GM12878 (cell line): Measurements from ENCODE around the gene SRXN1. TPM values are rescaled to one million over a fixed set of nuclear protein-coding genes. Genes with fewer than 3 reads are reported as not detected.

ENCODE experiments used
- ATAC-seq: fragments of 200-7000 bp; cut with Tn5 transposase; 3 replicates; pipeline ENCODE4 v1.9.1; 2020; ENCODE audit warnings: mild to moderate bottlenecking, moderate library complexity
- BruUV-seq: library from RNA; stranded (reverse); fragments of 400-500 nt; replicated peaks from 2 replicates; lab custom pipeline; 2021; lab: Mats Ljungman, UMichigan
- CTCF ChIA-PET: fragments of 300-600 bp; sonication (Branson Sonifier 250); formaldehyde crosslinking; extraction: SDS; loops from one replicate; lab custom pipeline; 2021; ENCODE audit warnings: inconsistent platforms; lab: Yijun Ruan, JAX
- POLR2A ChIA-PET: fragments of 350-600 bp; formaldehyde crosslinking; extraction: SDS; loops from one replicate; lab custom pipeline; 2021; ENCODE audit warnings: inconsistent platforms; lab: Charles Lee
- RAD21 ChIA-PET: fragments of 300-600 bp; sonication (Branson Sonifier 250); formaldehyde crosslinking; loops from one replicate; lab custom pipeline; 2023; ENCODE audit warnings: antibody characterized with exemption; ENCODE audit not compliant: unreplicated experiment; lab: Charles Lee
- SMC1A ChIA-PET: fragments of 300-600 bp; sonication (Branson Sonifier 250); formaldehyde crosslinking; loops from one replicate; lab custom pipeline; 2023; ENCODE audit not compliant: unreplicated experiment, uncharacterized antibody; lab: Charles Lee
- DNase-seq: peaks from one replicate; pipeline ENCODE4 v3.0.0-alpha.2; 2011; ENCODE audit warnings: low read depth, low spot score
- FAIRE-seq: peaks from 3 replicates; lab custom pipeline; 2011; peaks lifted over from hg19 to GRCh38; lab: Jason Lieb, UNC
- H2AFZ ChIP-seq: 2 replicates; pipeline ENCODE4 v1.6.0; 2011; ENCODE audit warnings: low read depth, low read length, control low read depth; ENCODE audit not compliant: control insufficient read depth
- H3K27ac ChIP-seq: 2 replicates; pipeline ENCODE4 v1.5.1; 2011; ENCODE audit warnings: control low read depth; ENCODE audit not compliant: control insufficient read depth, insufficient read depth
- H3K27me3 ChIP-seq, 2 experiments: replicated peaks in 1 of 2; 2 replicates each; pipeline versions ENCODE4 v1.6.0 to v1.6.1; 2011; ENCODE audit warnings: low read length in 1 of 2; ENCODE audit not compliant: control insufficient read depth in 2 of 2, insufficient read depth in 2 of 2
- H3K36me3 ChIP-seq, 2 experiments: 2 replicates each; pipeline ENCODE4 v1.5.1; 2011; ENCODE audit warnings: low read length in 1 of 2; ENCODE audit not compliant: control insufficient read depth in 2 of 2, insufficient read depth in 2 of 2
- H3K4me1 ChIP-seq: 2 replicates; pipeline ENCODE4 v1.6.1; 2011; ENCODE audit warnings: mild to moderate bottlenecking, low read length, moderate library complexity, mixed read lengths; ENCODE audit not compliant: control insufficient read depth, insufficient read depth
- H3K4me2 ChIP-seq: 2 replicates; pipeline ENCODE4 v1.6.0; 2011; ENCODE audit warnings: control low read depth; ENCODE audit not compliant: control insufficient read depth, insufficient read depth
- H3K4me3 ChIP-seq: fragments of 200-600 bp; sonication (generic); 2 replicates; pipeline ENCODE4 v1.5.1; 2016
- H3K79me2 ChIP-seq: 2 replicates; pipeline ENCODE4 v1.6.0; 2011; ENCODE audit warnings: low read length; ENCODE audit not compliant: control insufficient read depth, insufficient read depth
- H3K9ac ChIP-seq: 2 replicates; pipeline ENCODE4 v1.8.0; 2011; ENCODE audit warnings: low read length, control low read depth, mixed read lengths; ENCODE audit not compliant: control insufficient read depth, insufficient read depth
- H3K9me3 ChIP-seq: replicated peaks from 3 replicates; pipeline ENCODE4 v1.5.1; 2011; ENCODE audit warnings: mild to moderate bottlenecking, low read length; ENCODE audit not compliant: control insufficient read depth, insufficient read depth
- H4K20me1 ChIP-seq: 2 replicates; pipeline ENCODE4 v1.6.0; 2011; ENCODE audit not compliant: control insufficient read depth, insufficient read depth
- FOXM1 ChIP-seq: IDR thresholded peaks from 2 replicates; pipeline ENCODE4 v1.6.1; 2012; ENCODE audit warnings: low read depth, mild to moderate bottlenecking, inconsistent platforms, low read length, moderate library complexity
- HDAC2 ChIP-seq: fragments of 200-600 bp; sonication (generic); IDR thresholded peaks from 2 replicates; pipeline ENCODE4 v1.6.1; 2017
- IKZF2 ChIP-seq, 2 experiments: fragments of 450-650 bp; IDR thresholded peaks; 2 replicates each; pipeline ENCODE4 v1.6.1; 2017; ENCODE audit warnings: mild to moderate bottlenecking in 2 of 2, moderate library complexity in 2 of 2
- KLF5 ChIP-seq: fragments of 450-650 bp; IDR thresholded peaks from 2 replicates; pipeline ENCODE4 v1.6.1; 2014; ENCODE audit warnings: mild to moderate bottlenecking; ENCODE audit not compliant: partially characterized antibody
- MXI1 ChIP-seq: fragments of 150-350 bp; IDR thresholded peaks from 2 replicates; pipeline ENCODE4 v1.6.1; 2011; ENCODE audit warnings: low read depth, mild to moderate bottlenecking, inconsistent platforms, low read length, improper control_type of control experiment
- MYB ChIP-seq: fragments of 150-350 bp; IDR thresholded peaks from 2 replicates; pipeline ENCODE4 v1.6.1; 2014; ENCODE audit warnings: mild to moderate bottlenecking, low read depth, low read length, borderline replicate concordance
- RFX5 ChIP-seq: IDR thresholded peaks from 2 replicates; pipeline ENCODE4 v1.6.1; 2011; ENCODE audit warnings: low read depth, low read length, improper control_type of control experiment
- SMC3 ChIP-seq: IDR thresholded peaks from 2 replicates; pipeline ENCODE4 v1.6.1; 2011; ENCODE audit warnings: low read length, improper control_type of control experiment, borderline replicate concordance
- SP1 ChIP-seq: IDR thresholded peaks from one replicate; pipeline ENCODE4 v1.6.1; 2011; ENCODE audit warnings: low read depth, low read length
- SPI1 ChIP-seq: IDR thresholded peaks from 2 replicates; pipeline ENCODE4 v1.6.1; 2011; ENCODE audit warnings: low read depth, mild to moderate bottlenecking, low read length, moderate library complexity, borderline replicate concordance; ENCODE audit not compliant: insufficient read depth
- ZBTB33 ChIP-seq: fragments of 450-650 bp; IDR thresholded peaks from 2 replicates; pipeline ENCODE4 v1.6.1; 2017; ENCODE audit warnings: mild to moderate bottlenecking
- WGBS: methylation state at CpG from one replicate; pipeline ENCODE4 v1.1.6; 2016; ENCODE audit warnings: low lambda C conversion rate; ENCODE audit not compliant: insufficient replicate concordance, insufficient coverage; ENCODE audit errors: missing lambda C conversion rate; 5-methylcytosine and 5-hydroxymethylcytosine counted together
- in situ Hi-C: fragments of 300-500 bp; cut with MboI; formaldehyde crosslinking; loops from 9 replicates; pipeline ENCODE4 v1.14.3; 2018; ENCODE audit warnings: mixed read lengths
- intact Hi-C: fragments of 100-400 bp; cut with micrococcal nuclease; formaldehyde crosslinking; loops from one replicate; pipeline ENCODE4 v1.14.2; 2022; ENCODE audit not compliant: unreplicated experiment
- polyA plus RNA-seq, 11 experiments: library from polyadenylated mRNA; depleted of rRNA in 4 of 11; unstranded in 6 of 11; stranded (reverse) in 5 of 11; fragments of >200 nt; fragmentation: Nextera tagmentation in 4 of 11; fragmentation: Illumina TruSeq in 1 of 11; extraction: Ambion mirVana in 4 of 11; extraction: Trizol in 1 of 11; gene quantifications; 1 replicate in 1 of 11; 2 replicates in 10 of 11; pipeline versions ENCODE4 v1.2.1 to v1.2.3, GENCODE V29; 2011 to 2016; ENCODE audit warnings: inconsistent platforms in 2 of 11, missing spikeins in 2 of 11, low read depth in 1 of 11
- total RNA-seq, 4 experiments: library from RNA; depleted of rRNA in 3 of 4; stranded (reverse); fragments of >200 nt in 3 of 4; fragmentation: Illumina TruSeq in 1 of 4; extraction: Trizol in 1 of 4; gene quantifications; 2 replicates each; pipeline versions ENCODE4 v1.2.1 to v1.2.3, GENCODE V29; 2013 to 2021
- TF ChIP-seq, protein P1 (sequence below): IDR thresholded peaks from 2 replicates; pipeline ENCODE4 v1.6.1; 2012; ENCODE audit warnings: low read length, inconsistent platforms

The SRXN1 gene
- total and polyA plus RNA-seq, 10 of the 15 experiments (the other 5 are each of a cell fraction or from before 2014, with no cell fraction given) = 4.1 to 20.5 (median 15.6) TPM

DNA sequence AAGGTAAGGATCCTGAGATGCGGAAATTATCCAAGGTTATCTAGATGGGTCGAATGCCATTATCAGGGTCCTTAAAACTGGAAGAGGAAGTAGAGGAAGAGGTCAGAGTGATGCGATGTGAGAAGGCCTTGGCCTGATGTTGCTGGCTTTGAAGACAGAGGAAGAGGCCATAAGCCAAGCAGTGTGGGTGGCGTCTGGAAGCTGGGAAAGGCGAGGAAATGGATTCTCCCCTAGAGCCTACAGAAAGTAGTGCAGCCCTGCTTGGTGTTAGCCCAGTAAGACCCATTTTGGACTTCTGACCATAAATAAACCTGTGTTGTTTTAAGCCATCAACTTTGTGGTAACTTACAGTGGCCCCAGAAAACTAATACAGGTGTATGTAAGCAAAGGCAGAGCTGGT lies 2.0 kb downstream of the SRXN1 start:
- Histone ChIP-seq H3K36me3 (peaks cover 0 to 4% of the 10 kb centered on the region in 2 experiments; a peak in 3 of 4 replicates), H3K4me2 (no peak overlapping the region), H2AFZ (no peak overlapping the region), H3K79me2 (peaks cover 14% of the 10 kb centered on the region), H3K9ac (no peak overlapping the region), H3K4me3 (no peak overlapping the region), H3K27me3 (no peaks in the 10 kb centered on the region), H3K9me3 (no peaks in the 10 kb centered on the region), H3K27ac (no peak overlapping the region), H3K4me1 (peaks cover 6% of the 10 kb centered on the region; the same call in 1 of the 2 replicates), H4K20me1 (no peaks in the 10 kb centered on the region)
- POLR2A ChIA-PET = no interaction called here
- in situ Hi-C loops (no loop called here), intact Hi-C loops (loop anchor here (5.0 kb wide), 2 partner anchors 74 to 86 kb away; no protein-coding TSS in a partner anchor)
- TF ChIP-seq SPI1 (no peak), SP1 (no peak), MXI1 (no peak), FOXM1 (no peak), KLF5 (no peak), IKZF2 (IDR thresholded peaks at IDR 0.05) (no peak), SMC3 (no peak), RFX5 (no peak), HDAC2 (no peak), ZBTB33 (no peak), MYB (no peak)
- TF ChIP-seq, protein P1, sequence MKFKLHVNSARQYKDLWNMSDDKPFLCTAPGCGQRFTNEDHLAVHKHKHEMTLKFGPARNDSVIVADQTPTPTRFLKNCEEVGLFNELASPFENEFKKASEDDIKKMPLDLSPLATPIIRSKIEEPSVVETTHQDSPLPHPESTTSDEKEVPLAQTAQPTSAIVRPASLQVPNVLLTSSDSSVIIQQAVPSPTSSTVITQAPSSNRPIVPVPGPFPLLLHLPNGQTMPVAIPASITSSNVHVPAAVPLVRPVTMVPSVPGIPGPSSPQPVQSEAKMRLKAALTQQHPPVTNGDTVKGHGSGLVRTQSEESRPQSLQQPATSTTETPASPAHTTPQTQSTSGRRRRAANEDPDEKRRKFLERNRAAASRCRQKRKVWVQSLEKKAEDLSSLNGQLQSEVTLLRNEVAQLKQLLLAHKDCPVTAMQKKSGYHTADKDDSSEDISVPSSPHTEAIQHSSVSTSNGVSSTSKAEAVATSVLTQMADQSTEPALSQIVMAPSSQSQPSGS = no peak
- SMC1A ChIA-PET = interaction anchor here (1.2 kb wide), 1 partner anchor 16 kb away, joined by 3 read pairs; no protein-coding TSS in a partner anchor
- BruUV-seq = no TSS peak
- DNase-seq (no peak), FAIRE-seq (no peak), ATAC-seq (no peak)
- RAD21 ChIA-PET = interaction anchor here (1.2 kb wide), 1 partner anchor 88 kb away, joined by 3 read pairs; no protein-coding TSS in a partner anchor
- CTCF ChIA-PET = interaction anchor here (0.9 to 3.0 kb wide), 3 partner anchors 17 to 89 kb away, joined by 3 to 18 read pairs (median 6); no protein-coding TSS in a partner anchor
- WGBS = 100% methylated on average over 5 of the region's 5 CpGs
